IMR-90 (cell line): Measurements from ENCODE around the gene CCDC90B. TPM values are rescaled to one million over a fixed set of nuclear protein-coding genes. Genes with fewer than 3 reads are reported as not detected.

Experiments used
- ATAC-seq: fragments of 200-7000 bp; cut with Tn5 transposase; 2 replicates; pipeline ENCODE4 v1.9.1; 2020; ENCODE audit warnings: low read depth, mild to moderate bottlenecking, moderate library complexity
- BruUV-seq: library from RNA; stranded (reverse); fragments of 400-500 nt; replicated peaks from 2 replicates; lab custom pipeline; 2021; lab: Mats Ljungman, UMichigan
- CTCF ChIA-PET: fragments of 300-600 bp; formaldehyde crosslinking; extraction: SDS; loops from one replicate; lab custom pipeline; 2021; ENCODE audit warnings: antibody characterized with exemption; lab: Yijun Ruan, JAX
- POLR2A ChIA-PET: fragments of 300-600 bp; sonication (Branson Sonifier 250); formaldehyde crosslinking; loops from one replicate; lab custom pipeline; 2022; ENCODE audit warnings: antibody characterized with exemption; ENCODE audit not compliant: unreplicated experiment; lab: Charles Lee
- DNase-seq: peaks from one replicate; pipeline ENCODE4 v3.0.0; 2013
- H2AFZ ChIP-seq: replicated peaks from 2 replicates; pipeline ENCODE3; 2013; ENCODE audit warnings: low read length, mild to moderate bottlenecking; ENCODE audit not compliant: poor library complexity
- H2AK5ac ChIP-seq: 2 replicates; pipeline ENCODE4 v1.6.1; 2013; ENCODE audit warnings: low read depth, low read length, inconsistent platforms
- H2AK9ac ChIP-seq: replicated peaks from 2 replicates; pipeline ENCODE3; 2013; ENCODE audit warnings: mild to moderate bottlenecking, low read depth, low read length, moderate library complexity; ENCODE audit not compliant: poor library complexity
- H2BK120ac ChIP-seq: 2 replicates; pipeline ENCODE4 v1.6.1; 2013; ENCODE audit warnings: low read depth, low read length, inconsistent platforms
- H2BK15ac ChIP-seq: 3 replicates; pipeline ENCODE4 v1.6.1; 2013; ENCODE audit warnings: low read depth, low read length, inconsistent platforms
- H2BK20ac ChIP-seq: 2 replicates; pipeline ENCODE4 v1.6.1; 2013; ENCODE audit warnings: low read depth, mild to moderate bottlenecking, inconsistent platforms, low read length, moderate library complexity
- H2BK5ac ChIP-seq: 2 replicates; pipeline ENCODE4 v1.6.1; 2013; ENCODE audit warnings: mild to moderate bottlenecking, low read depth, low read length, inconsistent platforms; ENCODE audit not compliant: poor library complexity, severe bottlenecking
- H3K14ac ChIP-seq: replicated peaks from 2 replicates; pipeline ENCODE4 v1.6.1; 2013; ENCODE audit warnings: low read depth, low read length, inconsistent platforms
- H3K18ac ChIP-seq: 2 replicates; pipeline ENCODE4 v1.6.1; 2013; ENCODE audit warnings: low read depth, low read length, control low read depth
- H3K23ac ChIP-seq: 2 replicates; pipeline ENCODE4 v1.6.1; 2013; ENCODE audit warnings: low read depth, low read length, inconsistent platforms
- H3K27ac ChIP-seq: 2 replicates; pipeline ENCODE4 v1.5.1; 2013; ENCODE audit warnings: mild to moderate bottlenecking, control low read depth, low read length; ENCODE audit not compliant: insufficient read depth
- H3K27me3 ChIP-seq: 2 replicates; pipeline ENCODE4 v1.6.1; 2013; ENCODE audit warnings: low read length; ENCODE audit not compliant: control insufficient read depth, insufficient read depth
- H3K36me3 ChIP-seq: 2 replicates; pipeline ENCODE4 v1.6.1; 2013; ENCODE audit warnings: low read length, mixed read lengths; ENCODE audit not compliant: control insufficient read depth, insufficient read depth
- H3K4ac ChIP-seq: 2 replicates; pipeline ENCODE4 v1.6.1; 2013; ENCODE audit warnings: low read depth, low read length, inconsistent platforms
- H3K4me1 ChIP-seq: 2 replicates; pipeline ENCODE4 v1.6.1; 2013; ENCODE audit warnings: low read length, mixed read lengths; ENCODE audit not compliant: control insufficient read depth, insufficient read depth
- H3K4me2 ChIP-seq: 2 replicates; pipeline ENCODE4 v1.6.1; 2013; ENCODE audit warnings: low read depth, mild to moderate bottlenecking, control low read depth, low read length, moderate library complexity
- H3K4me3 ChIP-seq: 2 replicates; pipeline ENCODE4 v1.5.1; 2013; ENCODE audit warnings: low read depth, mild to moderate bottlenecking, control low read depth, low read length, moderate library complexity; ENCODE audit not compliant: insufficient read depth
- H3K56ac ChIP-seq: 2 replicates; pipeline ENCODE4 v1.6.1; 2013; ENCODE audit warnings: low read length, inconsistent platforms; ENCODE audit not compliant: insufficient read depth; ENCODE audit errors: extremely low read depth
- H3K79me1 ChIP-seq, 2 experiments: 2 replicates each; pipeline ENCODE4 v1.6.1; 2013; ENCODE audit warnings: low read length in 2 of 2, inconsistent platforms in 1 of 2, low read depth in 1 of 2
- H3K9ac ChIP-seq: 2 replicates; pipeline ENCODE4 v1.6.1; 2013; ENCODE audit warnings: low read depth, low read length, control low read depth
- H3K9me1 ChIP-seq: 2 replicates; pipeline ENCODE4 v1.6.1; 2013; ENCODE audit warnings: low read length, inconsistent platforms; ENCODE audit not compliant: insufficient read depth
- H3K9me3 ChIP-seq: 2 replicates; pipeline ENCODE4 v1.6.1; 2013; ENCODE audit warnings: low read length; ENCODE audit not compliant: control insufficient read depth, insufficient read depth
- H4K20me1 ChIP-seq: 2 replicates; pipeline ENCODE4 v1.6.1; 2013; ENCODE audit warnings: low read length, inconsistent platforms; ENCODE audit not compliant: insufficient read depth
- H4K5ac ChIP-seq: 2 replicates; pipeline ENCODE4 v1.6.1; 2013; ENCODE audit warnings: mild to moderate bottlenecking, low read depth, low read length, control low read depth
- H4K8ac ChIP-seq, 2 experiments: 2 replicates each; pipeline ENCODE4 v1.6.1; 2013; ENCODE audit warnings: low read depth in 2 of 2, low read length in 2 of 2, control low read depth in 1 of 2, inconsistent platforms in 1 of 2
- H4K91ac ChIP-seq: 2 replicates; pipeline ENCODE4 v1.6.1; 2013; ENCODE audit warnings: low read depth, low read length, inconsistent platforms; ENCODE audit not compliant: insufficient read depth
- BHLHE40 ChIP-seq: fragments of 150-350 bp; IDR thresholded peaks from 2 replicates; pipeline ENCODE4 v1.6.1; 2016; ENCODE audit warnings: mild to moderate bottlenecking, low read depth, low read length
- CTCF ChIP-seq: conservative IDR thresholded peaks from 2 replicates; pipeline ENCODE4 v1.5.1; 2012; ENCODE audit warnings: mild to moderate bottlenecking, low read depth, low read length, improper control_type of control experiment
- ELK1 ChIP-seq: fragments of 150-350 bp; IDR thresholded peaks from 2 replicates; pipeline ENCODE4 v1.6.1; 2016; ENCODE audit warnings: low read depth, mild to moderate bottlenecking, low read length, moderate library complexity, borderline replicate concordance
- MAZ ChIP-seq: IDR thresholded peaks from 2 replicates; pipeline ENCODE4 v1.6.1; 2012; ENCODE audit warnings: low read depth, mild to moderate bottlenecking, low read length, improper control_type of control experiment, moderate library complexity, borderline replicate concordance
- MXI1 ChIP-seq: IDR thresholded peaks from 2 replicates; pipeline ENCODE4 v1.6.1; 2012; ENCODE audit warnings: low read depth, mild to moderate bottlenecking, low read length, moderate library complexity, borderline replicate concordance
- NFE2L2 ChIP-seq: fragments of 150-350 bp; IDR thresholded peaks from 2 replicates; pipeline ENCODE4 v1.6.1; 2016; ENCODE audit warnings: low read depth, mild to moderate bottlenecking, low read length
- POLR2A ChIP-seq: IDR thresholded peaks from 2 replicates; pipeline ENCODE4 v1.6.1; 2012; ENCODE audit warnings: mild to moderate bottlenecking, low read depth, low read length
- RAD21 ChIP-seq: IDR thresholded peaks from 2 replicates; pipeline ENCODE4 v1.6.1; 2012; ENCODE audit warnings: low read length, improper control_type of control experiment
- RCOR1 ChIP-seq: IDR thresholded peaks from 2 replicates; pipeline ENCODE4 v1.6.1; 2012; ENCODE audit warnings: mild to moderate bottlenecking, low read length, improper control_type of control experiment; ENCODE audit not compliant: insufficient replicate concordance
- SMC3 ChIP-seq: fragments of 150-350 bp; IDR thresholded peaks from 2 replicates; pipeline ENCODE4 v1.6.1; 2016; ENCODE audit warnings: low read depth, mild to moderate bottlenecking, antibody characterized with exemption, low read length, moderate library complexity
- WGBS, 2 experiments: methylation state at CpG; one replicate each; pipeline versions ENCODE4 v1.1.5 to v1.1.7; 2013; ENCODE audit warnings: missing lambda C conversion rate in 2 of 2; ENCODE audit not compliant: insufficient read length in 1 of 2; ENCODE audit errors: extremely low coverage in 2 of 2; 5-methylcytosine and 5-hydroxymethylcytosine counted together
- dilution Hi-C: fragments of 300-500 bp; cut with HindIII; formaldehyde crosslinking; loops from one replicate; pipeline ENCODE4 v1.14.3; 2018; ENCODE audit warnings: low sequenced_read_pairs; ENCODE audit not compliant: unreplicated experiment
- in situ Hi-C: fragments of 300-500 bp; cut with MboI; formaldehyde crosslinking; loops from 3 replicates; pipeline ENCODE4 v1.14.3; 2019; ENCODE audit warnings: low sequenced_read_pairs, inconsistent platforms, mixed read lengths
- intact Hi-C: fragments of 100-400 bp; cut with micrococcal nuclease; formaldehyde crosslinking; loops from 2 replicates; pipeline ENCODE4 v1.10.0; 2022
- polyA plus RNA-seq, 3 experiments: library from polyadenylated mRNA; depleted of rRNA; stranded (reverse); fragments of >200 nt; gene quantifications; 2 replicates each; pipeline ENCODE4 v1.2.3, GENCODE V29; 2012; ENCODE audit warnings: low replicate concordance in 1 of 3
- total RNA-seq: library from RNA; depleted of rRNA; stranded (reverse); fragments of >200 nt; gene quantifications from 2 replicates; pipeline ENCODE4 v1.2.3, GENCODE V29; 2012

The CCDC90B gene
- total and polyA plus RNA-seq, 2 of the 4 experiments (the other 2 are of a cell fraction) = 35.8 to 43.7 TPM

GRCh38 chr11:83256602-83257340, 29.4 kb downstream of the CCDC90B start (continued):
- TF ChIP-seq MAZ = no peak

- peaks cover 0 to 9% of the 10 kb centered on the region in 2 experiments; a peak in 2 of 4 replicates for H3K79me1 ChIP-seq
- no peak overlapping the region for H3K9ac ChIP-seq
- no TSS peak for BruUV-seq
- H3K23ac ChIP-seq = no peak overlapping the region
- no peak overlapping the region for H3K4me2 ChIP-seq
- no peak overlapping the region for H2AK5ac ChIP-seq
- H2AK9ac ChIP-seq = no peak overlapping the region
- in situ Hi-C loops = no loop called here
- H2BK20ac ChIP-seq = no peak overlapping the region
- CTCF ChIA-PET = no interaction called here
- DNase-seq = peak; percentile 19
- POLR2A ChIA-PET = no interaction called here
- H3K9me3 ChIP-seq = no peaks in the 10 kb centered on the region
- intact Hi-C loops = no loop called here
- TF ChIP-seq NFE2L2 = no peak
- no peak for TF ChIP-seq POLR2A
- no peak for TF ChIP-seq ELK1
- no peak for TF ChIP-seq RAD21
- no peak for TF ChIP-seq MXI1
- TF ChIP-seq CTCF = no peak
- TF ChIP-seq RCOR1 = no peak
- TF ChIP-seq MAZ = no peak
- no peak for TF ChIP-seq BHLHE40
- no peak for TF ChIP-seq SMC3
- no peak overlapping the region for H3K4me3 ChIP-seq
- no peak overlapping the region for H2AFZ ChIP-seq
- dilution Hi-C loops = no loop called here
- H3K4me1 ChIP-seq = peaks cover 4% of the 10 kb centered on the region; the same call in 1 of the 2 replicates
- H4K5ac ChIP-seq = no peak overlapping the region
- no peak overlapping the region for H2BK15ac ChIP-seq
- no CpG with 5 or more reads among the region's 3 CpGs for WGBS, 2 experiments
- H4K8ac ChIP-seq = no peak overlapping the region
- H3K14ac ChIP-seq = no peak overlapping the region
- no peak overlapping the region for H2BK120ac ChIP-seq
- no peaks in the 10 kb centered on the region for H3K27me3 ChIP-seq
- peaks cover 8% of the 10 kb centered on the region; the same call in 1 of the 2 replicates for H3K36me3 ChIP-seq
- no peak overlapping the region for H3K4ac ChIP-seq
- H3K9me1 ChIP-seq = peaks cover 11% of the 10 kb centered on the region
- H2BK5ac ChIP-seq = no peak overlapping the region
- H4K91ac ChIP-seq = no peak overlapping the region
- no peak for ATAC-seq
- no peak overlapping the region for H3K56ac ChIP-seq
- no peak overlapping the region for H3K27ac ChIP-seq
- H4K20me1 ChIP-seq = 0 out of 2 replicates have a peak, but pooled peaks cover 4% of the 10 kb centered on the region
- H3K18ac ChIP-seq = no peak overlapping the region
Observed at GRCh38 chr11:83255366-83255765, 30.8 kb downstream of the CCDC90B start.
